ENCODE results near the gene VPS18.

VPS18 gene

GRCh38 chr15:40900256-40901052, 6.2 kb downstream of the VPS18 start:
- DNase-seq (ENCODE audit: low read depth): no peak
- no peak overlapping the region for H3K4me3 ChIP-seq (ENCODE audit: control insufficient read depth, low read depth, low read length)
- no peak for TF ChIP-seq CTCF (IDR thresholded peaks at IDR 0.05; ENCODE audit: control insufficient read depth, insufficient read depth, low read depth, low read length, missing control alignments)

- no peak overlapping the region for H3K4me3 ChIP-seq (ENCODE audit: control insufficient read depth, low read depth, low read length)
- DNase-seq (ENCODE audit: low read depth): no peak
- TF ChIP-seq CTCF (IDR thresholded peaks at IDR 0.05; ENCODE audit: control insufficient read depth, insufficient read depth, low read depth, low read length, missing control alignments): no peak
These were observed 6.8 kb downstream of the VPS18 start for GRCh38 chr15:40901053-40901443.

DNA sequence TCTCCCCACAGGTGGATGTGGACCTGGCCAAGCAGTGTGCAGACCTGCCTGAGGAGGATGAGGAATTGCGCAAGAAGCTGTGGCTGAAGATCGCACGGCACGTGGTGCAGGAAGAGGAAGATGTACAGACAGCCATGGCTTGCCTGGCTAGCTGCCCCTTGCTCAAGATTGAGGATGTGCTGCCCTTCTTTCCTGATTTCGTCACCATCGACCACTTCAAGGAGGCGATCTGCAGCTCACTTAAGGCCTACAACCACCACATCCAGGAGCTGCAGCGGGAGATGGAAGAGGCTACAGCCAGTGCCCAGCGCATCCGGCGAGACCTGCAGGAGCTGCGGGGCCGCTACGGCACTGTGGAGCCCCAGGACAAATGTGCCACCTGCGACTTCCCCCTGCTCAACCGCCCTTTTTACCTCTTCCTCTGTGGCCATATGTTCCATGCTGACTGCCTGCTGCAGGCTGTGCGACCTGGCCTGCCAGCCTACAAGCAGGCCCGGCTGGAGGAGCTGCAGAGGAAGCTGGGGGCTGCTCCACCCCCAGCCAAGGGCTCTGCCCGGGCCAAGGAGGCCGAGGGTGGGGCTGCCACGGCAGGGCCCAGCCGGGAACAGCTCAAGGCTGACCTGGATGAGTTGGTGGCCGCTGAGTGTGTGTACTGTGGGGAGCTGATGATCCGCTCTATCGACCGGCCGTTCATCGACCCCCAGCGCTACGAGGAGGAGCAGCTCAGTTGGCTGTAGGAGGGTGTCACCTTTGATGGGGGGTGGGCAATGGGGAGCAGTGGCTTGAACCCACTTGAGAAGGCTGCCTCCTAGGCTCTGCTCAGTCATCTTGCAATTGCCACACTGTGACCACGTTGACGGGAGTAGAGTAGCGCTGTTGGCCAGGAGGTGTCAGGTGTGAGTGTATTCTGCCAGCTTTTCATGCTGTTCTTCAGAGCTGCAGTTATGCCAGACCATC, 8.6 kb downstream of the VPS18 start:
- TF ChIP-seq CTCF (IDR thresholded peaks at IDR 0.05; ENCODE audit: control insufficient read depth, insufficient read depth, low read depth, low read length, missing control alignments): no peak
- no peak for DNase-seq (ENCODE audit: low read depth)
- no peak overlapping the region for H3K4me3 ChIP-seq (ENCODE audit: control insufficient read depth, low read depth, low read length)

DNA sequence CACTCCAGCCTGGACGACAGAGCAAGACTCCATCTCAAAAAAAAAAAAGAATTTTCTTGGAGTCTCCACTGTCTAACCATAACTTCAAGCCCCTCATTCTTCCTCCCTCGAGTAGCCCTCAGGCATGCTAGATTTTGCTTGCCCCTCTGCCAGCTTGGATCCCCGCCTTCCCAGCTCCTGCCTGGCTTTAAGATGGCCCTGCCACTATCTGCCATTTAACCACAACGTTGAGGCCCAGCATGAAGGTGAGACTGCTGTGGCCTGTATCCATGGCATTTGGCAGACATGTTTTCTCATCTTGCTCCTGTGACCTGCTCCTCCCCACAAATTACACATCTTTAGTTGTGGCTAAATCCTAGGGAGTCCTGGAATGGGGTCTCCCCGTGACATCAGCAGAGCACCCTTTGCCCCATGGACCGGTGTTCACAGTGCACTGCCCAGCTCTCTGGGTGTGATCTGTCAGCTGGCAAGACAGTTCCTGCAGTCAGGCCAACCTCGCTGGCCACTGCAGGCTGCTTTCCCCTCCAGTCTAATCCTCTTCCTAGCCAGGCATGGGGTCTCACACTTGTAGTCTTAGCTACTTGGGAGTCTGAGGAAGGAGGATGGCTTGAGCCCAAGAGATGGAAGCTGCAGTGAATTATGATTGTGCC, 10.4 kb downstream of the VPS18 start:
- no peak for DNase-seq (ENCODE audit: low read depth)
- no peak overlapping the region for H3K4me3 ChIP-seq (ENCODE audit: control insufficient read depth, low read depth, low read length)
- TF ChIP-seq CTCF (IDR thresholded peaks at IDR 0.05; ENCODE audit: control insufficient read depth, insufficient read depth, low read depth, low read length, missing control alignments): no peak

- peak; percentile 89 for DNase-seq (ENCODE audit: low read depth)
- H3K4me3 ChIP-seq (ENCODE audit: control insufficient read depth, low read depth, low read length): peak overlapping the region; percentile 42
- peak; percentile 71 for TF ChIP-seq CTCF (IDR thresholded peaks at IDR 0.05; ENCODE audit: control insufficient read depth, insufficient read depth, low read depth, low read length, missing control alignments)
These were observed 12.1 kb downstream of the VPS18 start for GRCh38 chr15:40906091-40906990.

Data from AG09309 (cell line).